Endothelial cell of umbilical vein (primary cell): Measurements from ENCODE around the gene IFT88.

Experiments used
- CTCF ChIP-seq, 2 donors: IDR thresholded peaks; 1 replicate in 1 of 2; 2 replicates in 1 of 2; pipeline ENCODE4 v1.5.1; 2011; ENCODE audit warnings: low read length in 2 of 2, mild to moderate bottlenecking in 2 of 2, moderate library complexity in 2 of 2, control low read depth in 1 of 2, inconsistent platforms in 1 of 2, low read depth in 1 of 2; ENCODE audit not compliant: insufficient read depth in 1 of 2; ENCODE audit errors: extremely low read depth in 1 of 2
- EZH2 ChIP-seq: IDR thresholded peaks from 2 replicates; pipeline ENCODE4 v1.6.1; 2012; ENCODE audit warnings: borderline replicate concordance, low read depth, mild to moderate bottlenecking, moderate library complexity, low read length, inconsistent platforms; ENCODE audit not compliant: severe bottlenecking
- JUN ChIP-seq: IDR thresholded peaks from 2 replicates; pipeline ENCODE4 v1.6.1; 2011; ENCODE audit warnings: borderline replicate concordance, low read depth; ENCODE audit not compliant: insufficient read length, insufficient read depth
- POLR2A ChIP-seq: IDR thresholded peaks from 2 replicates; pipeline ENCODE4 v1.6.1; 2012; ENCODE audit warnings: low read depth, mild to moderate bottlenecking, control low read depth, low read length

- TF ChIP-seq CTCF (IDR thresholded peaks at IDR 0.05; ENCODE audit: extremely low read depth in 1 of 2, insufficient read depth in 1 of 2, low read depth in 1 of 2, low read length in 2 of 2), result no peak
- no peak for TF ChIP-seq EZH2
- TF ChIP-seq JUN, result no peak
- TF ChIP-seq POLR2A, result no peak
Observed at GRCh38 chr13:20637811-20638210, 70.9 kb downstream of the IFT88 start.
